T-helper 2 cell treated with Interferon-gamma antibody and Interleukin-4, amounts not matched to agents 5 μg/mL and 100 μg/mL, for 36 hours (primary cell): ENCODE measurements around the gene LALBA.
"Not testable (repeated sequence)": the region's sequence is repeated elsewhere in the genome, so short reads cannot be mapped to it uniquely, and the experiment has no call there.

Experiments
- DNase-seq: peaks from one replicate; pipeline ENCODE4 v3.0.0; 2021; ENCODE audit warnings: low spot score
- H3K27ac Mint-ChIP-seq: one replicate; pipeline ENCODE4 v1.8.0; 2021; ENCODE audit warnings: mild to moderate bottlenecking, mixed read lengths
- H3K27me3 Mint-ChIP-seq: one replicate; pipeline ENCODE4 v1.8.0; 2021; ENCODE audit warnings: low read depth, mixed read lengths
- H3K36me3 Mint-ChIP-seq: one replicate; pipeline ENCODE4 v1.8.0; 2021; ENCODE audit warnings: low read depth, mixed read lengths
- H3K4me1 Mint-ChIP-seq: one replicate; pipeline ENCODE4 v1.8.0; 2021; ENCODE audit warnings: low read depth, mixed read lengths
- H3K4me3 Mint-ChIP-seq: one replicate; pipeline ENCODE4 v1.8.0; 2022; ENCODE audit warnings: mild to moderate bottlenecking, moderate library complexity, mixed read lengths
- H3K9me3 Mint-ChIP-seq: one replicate; pipeline ENCODE4 v1.8.0; 2021; ENCODE audit warnings: mixed read lengths

The LALBA gene

GRCh38 chr12:48556631-48557030 lies 13.2 kb downstream of the LALBA start:
- H3K4me3 Mint-ChIP-seq, result no peak overlapping the region
- no peaks in the 10 kb centered on the region for H3K36me3 Mint-ChIP-seq
- DNase-seq, result no peak
- H3K9me3 Mint-ChIP-seq, result no peaks in the 10 kb centered on the region
- H3K27ac Mint-ChIP-seq, result no peak overlapping the region
- peaks cover 2% of the 10 kb centered on the region for H3K27me3 Mint-ChIP-seq
- H3K4me1 Mint-ChIP-seq, result no peaks in the 10 kb centered on the region

- H3K4me1 Mint-ChIP-seq, H3K27me3 Mint-ChIP-seq, H3K36me3 Mint-ChIP-seq, DNase-seq, H3K27ac Mint-ChIP-seq, H3K9me3 Mint-ChIP-seq, H3K4me3 Mint-ChIP-seq: not testable (repeated sequence)
These were observed 16.0 kb downstream of the LALBA start for GRCh38 chr12:48553666-48554343.

- H3K4me1 Mint-ChIP-seq, H3K27me3 Mint-ChIP-seq, H3K4me3 Mint-ChIP-seq, DNase-seq, H3K9me3 Mint-ChIP-seq, H3K27ac Mint-ChIP-seq, H3K36me3 Mint-ChIP-seq: not testable (repeated sequence)
These were observed 18.2 kb downstream of the LALBA start for GRCh38 chr12:48551636-48552035.

- DNase-seq, H3K27me3 Mint-ChIP-seq, H3K4me3 Mint-ChIP-seq, H3K36me3 Mint-ChIP-seq, H3K4me1 Mint-ChIP-seq, H3K27ac Mint-ChIP-seq, H3K9me3 Mint-ChIP-seq: not testable (repeated sequence)
These were observed 22.8 kb downstream of the LALBA start for GRCh38 chr12:48547012-48547411.

GRCh38 chr12:48545833-48546469 lies 23.9 kb downstream of the LALBA start:
- Mint-ChIP-seq H3K4me3 (no peak overlapping the region), H3K9me3 (no peaks in the 10 kb centered on the region), H3K27me3 (peaks cover 6% of the 10 kb centered on the region), H3K4me1 (no peaks in the 10 kb centered on the region), H3K27ac (no peak overlapping the region), H3K36me3 (no peaks in the 10 kb centered on the region)
- DNase-seq, result no peak

- peak; percentile 9 for DNase-seq
These were observed 27.4 kb downstream of the LALBA start for GRCh38 chr12:48542300-48542928.

GRCh38 chr12:48536602-48537001 lies 33.2 kb downstream of the LALBA start:
- H3K4me1 Mint-ChIP-seq, result peaks cover 6% of the 10 kb centered on the region
- DNase-seq, result no peak
- H3K36me3 Mint-ChIP-seq, result no peaks in the 10 kb centered on the region
- no peaks in the 10 kb centered on the region for H3K9me3 Mint-ChIP-seq
- no peak overlapping the region for H3K4me3 Mint-ChIP-seq
- no peak overlapping the region for H3K27ac Mint-ChIP-seq
- no peaks in the 10 kb centered on the region for H3K27me3 Mint-ChIP-seq

More at GRCh38 chr12:48542300-48542928, 27.4 kb downstream of the LALBA start:
- Mint-ChIP-seq H3K27me3 (peaks cover 4% of the 10 kb centered on the region), H3K36me3 (no peaks in the 10 kb centered on the region), H3K4me1 (peaks cover 3% of the 10 kb centered on the region), H3K4me3 (no peak overlapping the region), H3K9me3 (no peaks in the 10 kb centered on the region), H3K27ac (no peak overlapping the region)

GRCh38 chr12:48532601-48533000 lies 37.2 kb downstream of the LALBA start:
- H3K4me1 Mint-ChIP-seq, result peaks cover 3% of the 10 kb centered on the region
- no peak overlapping the region for H3K4me3 Mint-ChIP-seq
- no peaks in the 10 kb centered on the region for H3K9me3 Mint-ChIP-seq
- H3K36me3 Mint-ChIP-seq, result no peaks in the 10 kb centered on the region
- no peak overlapping the region for H3K27ac Mint-ChIP-seq
- DNase-seq, result no peak
- H3K27me3 Mint-ChIP-seq, result no peaks in the 10 kb centered on the region

GRCh38 chr12:48527891-48528670 lies 41.8 kb downstream of the LALBA start:
- no peaks in the 10 kb centered on the region for H3K36me3 Mint-ChIP-seq
- H3K4me3 Mint-ChIP-seq, result no peak overlapping the region
- DNase-seq, result no peak
- H3K27me3 Mint-ChIP-seq, result no peaks in the 10 kb centered on the region
- no peak overlapping the region for H3K27ac Mint-ChIP-seq
- no peaks in the 10 kb centered on the region for H3K9me3 Mint-ChIP-seq
- H3K4me1 Mint-ChIP-seq, result peaks cover 3% of the 10 kb centered on the region

- Mint-ChIP-seq H3K36me3 (no peaks in the 10 kb centered on the region), H3K4me1 (no peaks in the 10 kb centered on the region), H3K9me3 (no peaks in the 10 kb centered on the region), H3K4me3 (no peak within 1 kb of the TSS), H3K27ac (no peak within 1 kb of the TSS), H3K27me3 (no peaks in the 10 kb centered on the region)
- no peak for DNase-seq
These were observed 44.5 kb downstream of the LALBA start, which contains the start of gene OR8S1 for GRCh38 chr12:48525332-48525731. Gene OR8S1 (plus strand): TSS chr12:48525632. CDS start chr12:48525632, 0 bp downstream.

- not testable (repeated sequence) for H3K36me3 Mint-ChIP-seq, H3K4me1 Mint-ChIP-seq, H3K4me3 Mint-ChIP-seq, DNase-seq, H3K27me3 Mint-ChIP-seq, H3K9me3 Mint-ChIP-seq, H3K27ac Mint-ChIP-seq
These were observed 49.5 kb downstream of the LALBA start for GRCh38 chr12:48520381-48520780.
